ENCODE measurements around the gene SYNDIG1.

The SYNDIG1 gene

DNA sequence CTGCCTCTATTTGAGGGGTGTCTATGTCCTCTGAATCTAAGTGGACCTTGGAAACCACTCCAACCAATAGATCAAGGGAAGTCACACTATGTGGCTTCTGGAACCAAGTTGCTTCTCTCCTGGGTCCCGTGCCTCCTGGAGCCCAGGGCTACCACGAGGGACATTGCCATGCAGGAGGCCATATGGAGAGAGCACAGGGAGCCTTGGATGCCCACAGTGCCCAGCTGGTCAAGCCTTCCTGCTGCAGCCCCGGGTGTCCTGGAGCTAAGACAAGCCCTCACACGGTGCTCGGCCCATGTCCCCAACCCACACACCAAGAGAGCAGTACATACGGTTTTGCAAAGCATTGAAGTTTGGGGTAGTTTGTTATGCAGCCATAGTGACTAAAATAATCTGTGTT, 231.6 kb downstream of the SYNDIG1 start:
- no peak overlapping the region for H3K4me3 ChIP-seq (ENCODE audit: low read depth, low read length)
- TF ChIP-seq, protein P1, sequence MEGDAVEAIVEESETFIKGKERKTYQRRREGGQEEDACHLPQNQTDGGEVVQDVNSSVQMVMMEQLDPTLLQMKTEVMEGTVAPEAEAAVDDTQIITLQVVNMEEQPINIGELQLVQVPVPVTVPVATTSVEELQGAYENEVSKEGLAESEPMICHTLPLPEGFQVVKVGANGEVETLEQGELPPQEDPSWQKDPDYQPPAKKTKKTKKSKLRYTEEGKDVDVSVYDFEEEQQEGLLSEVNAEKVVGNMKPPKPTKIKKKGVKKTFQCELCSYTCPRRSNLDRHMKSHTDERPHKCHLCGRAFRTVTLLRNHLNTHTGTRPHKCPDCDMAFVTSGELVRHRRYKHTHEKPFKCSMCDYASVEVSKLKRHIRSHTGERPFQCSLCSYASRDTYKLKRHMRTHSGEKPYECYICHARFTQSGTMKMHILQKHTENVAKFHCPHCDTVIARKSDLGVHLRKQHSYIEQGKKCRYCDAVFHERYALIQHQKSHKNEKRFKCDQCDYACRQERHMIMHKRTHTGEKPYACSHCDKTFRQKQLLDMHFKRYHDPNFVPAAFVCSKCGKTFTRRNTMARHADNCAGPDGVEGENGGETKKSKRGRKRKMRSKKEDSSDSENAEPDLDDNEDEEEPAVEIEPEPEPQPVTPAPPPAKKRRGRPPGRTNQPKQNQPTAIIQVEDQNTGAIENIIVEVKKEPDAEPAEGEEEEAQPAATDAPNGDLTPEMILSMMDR (IDR thresholded peaks at IDR 0.05; ENCODE audit: control insufficient read depth, extremely low read depth, insufficient read depth): no peak
- DNase-seq (ENCODE audit: low read depth): no peak

DNA sequence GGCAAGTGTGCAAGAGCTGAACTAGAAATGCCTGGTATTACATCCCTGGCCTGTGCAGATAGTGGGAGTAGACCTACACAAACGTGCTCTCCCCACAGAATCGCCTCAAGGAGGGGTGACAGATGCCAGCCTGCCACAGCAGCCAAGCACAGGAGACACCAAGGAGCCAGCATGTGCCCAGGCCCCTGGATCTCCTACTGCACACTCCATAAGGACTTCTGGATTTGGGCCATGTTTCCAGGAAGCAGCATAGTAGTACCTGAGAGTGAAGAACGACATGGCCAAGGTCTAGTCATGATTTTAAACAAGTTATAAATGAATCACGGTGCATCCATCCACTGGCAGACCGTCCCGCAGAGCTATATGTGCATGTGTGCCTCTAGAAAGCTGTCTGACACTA, 232.2 kb downstream of the SYNDIG1 start:
- TF ChIP-seq, protein P1 (IDR thresholded peaks at IDR 0.05; ENCODE audit: control insufficient read depth, extremely low read depth, insufficient read depth): no peak
- no peak overlapping the region for H3K4me3 ChIP-seq (ENCODE audit: low read depth, low read length)
- DNase-seq (ENCODE audit: low read depth): no peak

DNA sequence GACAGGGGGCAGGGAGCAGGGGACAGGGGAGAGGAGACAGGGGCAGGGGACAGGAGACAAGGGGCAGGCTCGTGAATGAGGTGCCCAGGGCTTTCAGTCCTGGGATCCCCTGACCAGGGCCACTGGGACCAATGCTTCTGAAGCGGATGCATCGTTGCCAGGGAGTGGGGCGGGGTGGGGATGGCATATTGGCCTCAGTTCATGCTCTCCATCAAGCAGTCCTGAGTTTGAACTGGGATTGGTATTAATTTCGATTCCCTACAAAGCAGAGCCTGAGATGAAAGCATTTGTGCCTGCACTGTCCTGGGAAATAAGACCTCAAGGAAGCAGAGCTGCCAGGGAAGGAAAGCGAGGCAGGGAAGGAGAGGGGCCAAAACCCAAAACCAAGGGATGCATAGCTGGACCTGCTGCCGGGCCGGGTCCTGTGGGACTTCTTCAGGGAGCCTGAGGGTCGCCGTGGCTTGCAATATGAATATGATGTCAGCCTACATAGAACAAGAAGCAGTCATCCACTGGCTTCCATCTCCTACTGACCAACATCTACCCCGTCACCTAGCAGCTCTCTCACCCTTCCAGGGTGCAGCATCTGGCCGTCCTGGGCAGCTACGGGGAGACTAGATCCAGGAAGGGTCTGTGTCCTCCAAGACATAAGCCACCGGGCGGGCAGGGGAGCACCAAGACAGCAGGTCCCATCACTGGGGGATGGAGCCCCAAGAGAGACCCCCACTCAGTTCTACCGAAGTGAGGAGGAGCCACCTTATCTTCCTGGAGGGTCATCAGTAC, 233.3 kb downstream of the SYNDIG1 start:
- DNase-seq (ENCODE audit: low read depth): no peak
- TF ChIP-seq, protein P1 (IDR thresholded peaks at IDR 0.05; ENCODE audit: control insufficient read depth, extremely low read depth, insufficient read depth): no peak
- no peak overlapping the region for H3K4me3 ChIP-seq (ENCODE audit: low read depth, low read length)

DNA sequence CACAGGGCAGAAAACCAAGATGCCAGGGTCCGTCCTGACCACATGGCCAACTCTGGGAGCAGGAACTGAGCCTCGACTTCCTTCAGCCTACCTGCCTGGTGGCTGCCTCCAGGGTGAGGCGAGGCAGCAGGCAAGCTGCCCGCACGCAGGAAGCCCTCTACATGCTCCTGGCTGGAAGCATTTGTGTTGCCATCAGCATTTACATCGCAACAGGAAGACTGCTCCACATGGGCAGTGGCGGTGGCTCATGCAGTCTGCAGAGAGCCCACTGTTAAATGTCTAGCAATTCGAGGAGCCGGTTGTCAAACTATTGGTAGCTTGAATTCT, 233.8 kb downstream of the SYNDIG1 start:
- TF ChIP-seq, protein P1 (IDR thresholded peaks at IDR 0.05; ENCODE audit: control insufficient read depth, extremely low read depth, insufficient read depth): no peak
- DNase-seq (ENCODE audit: low read depth): no peak

DNA sequence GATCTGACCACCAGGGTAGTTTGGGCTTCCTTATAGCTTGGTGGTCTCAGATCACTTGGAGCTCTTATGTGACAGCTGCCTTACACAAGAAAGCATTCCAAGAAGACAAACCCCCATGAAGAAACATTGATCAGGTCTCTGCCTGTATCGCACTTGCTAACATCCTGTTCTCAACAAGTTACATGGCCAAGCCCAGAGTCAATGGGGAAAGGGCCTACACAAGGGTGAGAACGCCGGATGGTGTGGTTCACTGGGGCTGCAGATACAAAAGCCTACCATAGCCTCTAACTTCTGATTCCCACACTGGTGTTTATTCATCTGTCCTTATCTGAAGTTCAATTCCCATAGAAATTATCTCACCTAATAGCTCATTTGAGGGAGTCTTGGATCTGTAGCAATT, 235.5 kb downstream of the SYNDIG1 start:
- no peak for DNase-seq (ENCODE audit: low read depth)
- TF ChIP-seq, protein P1 (IDR thresholded peaks at IDR 0.05; ENCODE audit: control insufficient read depth, extremely low read depth, insufficient read depth): no peak

More for the DNA sequence above, 233.8 kb downstream of the SYNDIG1 start:
- H3K4me3 ChIP-seq (ENCODE audit: low read depth, low read length): no peak overlapping the region

DNA sequence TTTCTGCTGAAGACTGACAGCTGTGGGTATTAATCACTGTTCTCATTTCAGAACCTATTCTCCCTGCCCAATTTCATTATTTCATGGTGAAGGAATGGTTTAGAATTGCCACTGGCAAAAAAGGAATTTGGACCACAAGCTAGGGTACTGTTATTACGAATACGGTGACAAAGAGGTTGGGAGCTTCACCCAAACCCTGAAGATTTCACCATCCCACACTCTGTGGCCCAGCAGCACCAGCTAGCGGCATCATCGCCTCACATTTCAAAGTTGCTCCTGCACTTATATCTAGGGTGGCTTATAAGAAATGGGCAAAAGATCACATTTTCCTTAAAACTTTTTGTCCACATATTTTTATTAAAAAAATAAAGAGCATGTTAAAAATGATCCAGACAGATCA, 236.1 kb downstream of the SYNDIG1 start:
- DNase-seq (ENCODE audit: low read depth): no peak
- no peak overlapping the region for H3K4me3 ChIP-seq (ENCODE audit: low read depth, low read length)
- TF ChIP-seq, protein P1 (IDR thresholded peaks at IDR 0.05; ENCODE audit: control insufficient read depth, extremely low read depth, insufficient read depth): peak; percentile 72

More for the DNA sequence above, 235.5 kb downstream of the SYNDIG1 start:
- H3K4me3 ChIP-seq (ENCODE audit: low read depth, low read length): no peak overlapping the region
